Neural progenitor cell (in vitro differentiated cells): ENCODE data around the gene CASR. TPM values are rescaled to one million over a fixed set of nuclear protein-coding genes. Genes with fewer than 3 reads are reported as not detected.
A peak's percentile ranks its signal among the peaks of the same experiment; 100 is the strongest.

ENCODE experiments used
- DNase-seq: peaks from one replicate; pipeline ENCODE4 v3.0.0-alpha.2; 2016; ENCODE audit warnings: low spot score
- H2AFZ ChIP-seq: fragments of 200-600 bp; sonication (generic); replicated peaks from 2 replicates; pipeline ENCODE4 v1.6.1; 2016; ENCODE audit warnings: antibody characterized with exemption
- H3F3A ChIP-seq: fragments of 200-600 bp; sonication (generic); 2 replicates; pipeline ENCODE4 v1.6.1; 2016; ENCODE audit warnings: antibody characterized with exemption, low read depth
- H3K27ac ChIP-seq: fragments of 200-600 bp; sonication (generic); 2 replicates; pipeline ENCODE4 v1.5.1; 2016; ENCODE audit warnings: mild to moderate bottlenecking
- H3K27me3 ChIP-seq: fragments of 200-600 bp; sonication (generic); 2 replicates; pipeline ENCODE4 v1.6.1; 2016; ENCODE audit warnings: mild to moderate bottlenecking, moderate library complexity
- H3K36me3 ChIP-seq: fragments of 200-600 bp; sonication (generic); 2 replicates; pipeline ENCODE4 v1.5.1; 2016
- H3K4me1 ChIP-seq: fragments of 200-600 bp; sonication (generic); 2 replicates; pipeline ENCODE4 v1.6.1; 2016; ENCODE audit warnings: mixed run types
- H3K4me2 ChIP-seq: fragments of 200-600 bp; sonication (generic); 2 replicates; pipeline ENCODE4 v1.6.1; 2016
- H3K4me3 ChIP-seq: fragments of 200-600 bp; sonication (generic); 2 replicates; pipeline ENCODE4 v1.5.1; 2016
- H3K79me2 ChIP-seq: fragments of 200-600 bp; sonication (generic); 2 replicates; pipeline ENCODE4 v1.6.1; 2016; ENCODE audit warnings: low read depth
- H3K9ac ChIP-seq: fragments of 200-600 bp; sonication (generic); 2 replicates; pipeline ENCODE4 v1.6.1; 2016
- H3K9me3 ChIP-seq: fragments of 200-600 bp; sonication (generic); 2 replicates; pipeline ENCODE4 v1.5.1; 2016; ENCODE audit warnings: low read depth
- H4K20me1 ChIP-seq: fragments of 200-600 bp; sonication (generic); 2 replicates; pipeline ENCODE4 v1.6.1; 2016; ENCODE audit warnings: low read depth
- H3K27ac Mint-ChIP-seq: 3 replicates; pipeline ENCODE4 v1.8.0; 2021; ENCODE audit warnings: mixed read lengths
- H3K27me3 Mint-ChIP-seq: 2 replicates; pipeline ENCODE4 v1.8.0; 2022; ENCODE audit warnings: low read depth, mild to moderate bottlenecking, inconsistent platforms, moderate library complexity, mixed read lengths; ENCODE audit not compliant: insufficient read depth
- H3K36me3 Mint-ChIP-seq: 3 replicates; pipeline ENCODE4 v1.8.0; 2021; ENCODE audit warnings: mixed read lengths
- H3K4me1 Mint-ChIP-seq: 3 replicates; pipeline ENCODE4 v1.8.0; 2021; ENCODE audit warnings: mixed read lengths
- H3K4me3 Mint-ChIP-seq: 3 replicates; pipeline ENCODE4 v1.8.0; 2021; ENCODE audit warnings: mild to moderate bottlenecking, moderate library complexity, mixed read lengths
- H3K9me3 Mint-ChIP-seq: 3 replicates; pipeline ENCODE4 v1.8.0; 2020; ENCODE audit warnings: mixed read lengths
- EZH2 ChIP-seq: fragments of 200-600 bp; sonication (generic); IDR thresholded peaks from 2 replicates; pipeline ENCODE4 v1.6.1; 2017; ENCODE audit warnings: antibody characterized with exemption, mild to moderate bottlenecking, moderate library complexity
- EZH2phosphoT487 ChIP-seq: fragments of 200-600 bp; sonication (generic); IDR thresholded peaks from 2 replicates; pipeline ENCODE4 v1.6.1; 2017; ENCODE audit warnings: antibody characterized with exemption
- total RNA-seq: library from RNA; depleted of rRNA; stranded (reverse); fragments of >200 nt; gene quantifications from 2 replicates; pipeline ENCODE4 v1.2.3, GENCODE V29; 2015; ENCODE audit warnings: low replicate concordance
- TF ChIP-seq, protein P1 (sequence below): fragments of 200-600 bp; sonication (generic); IDR thresholded peaks from 2 replicates; pipeline ENCODE4 v1.5.1; 2017; ENCODE audit warnings: antibody characterized with exemption, mild to moderate bottlenecking

The CASR gene
- total RNA-seq, 1 donor from 2014 or later = not detected

GRCh38 chr3:122305818-122306621 lies 122.6 kb downstream of the CASR start:
- no peaks in the 10 kb centered on the region for H3K36me3 Mint-ChIP-seq
- peak overlapping the region; percentile 28 for H2AFZ ChIP-seq
- H3K9me3 ChIP-seq = no peaks in the 10 kb centered on the region
- H3K9me3 Mint-ChIP-seq = peaks cover 2% of the 10 kb centered on the region
- H3K4me2 ChIP-seq = no peak overlapping the region
- H3K27me3 Mint-ChIP-seq = no peaks in the 10 kb centered on the region
- no peaks in the 10 kb centered on the region for H3K4me1 ChIP-seq
- H3K79me2 ChIP-seq = no peaks in the 10 kb centered on the region
- H3F3A ChIP-seq = no peaks in the 10 kb centered on the region
- TF ChIP-seq EZH2phosphoT487 = no peak
- TF ChIP-seq, protein P1, sequence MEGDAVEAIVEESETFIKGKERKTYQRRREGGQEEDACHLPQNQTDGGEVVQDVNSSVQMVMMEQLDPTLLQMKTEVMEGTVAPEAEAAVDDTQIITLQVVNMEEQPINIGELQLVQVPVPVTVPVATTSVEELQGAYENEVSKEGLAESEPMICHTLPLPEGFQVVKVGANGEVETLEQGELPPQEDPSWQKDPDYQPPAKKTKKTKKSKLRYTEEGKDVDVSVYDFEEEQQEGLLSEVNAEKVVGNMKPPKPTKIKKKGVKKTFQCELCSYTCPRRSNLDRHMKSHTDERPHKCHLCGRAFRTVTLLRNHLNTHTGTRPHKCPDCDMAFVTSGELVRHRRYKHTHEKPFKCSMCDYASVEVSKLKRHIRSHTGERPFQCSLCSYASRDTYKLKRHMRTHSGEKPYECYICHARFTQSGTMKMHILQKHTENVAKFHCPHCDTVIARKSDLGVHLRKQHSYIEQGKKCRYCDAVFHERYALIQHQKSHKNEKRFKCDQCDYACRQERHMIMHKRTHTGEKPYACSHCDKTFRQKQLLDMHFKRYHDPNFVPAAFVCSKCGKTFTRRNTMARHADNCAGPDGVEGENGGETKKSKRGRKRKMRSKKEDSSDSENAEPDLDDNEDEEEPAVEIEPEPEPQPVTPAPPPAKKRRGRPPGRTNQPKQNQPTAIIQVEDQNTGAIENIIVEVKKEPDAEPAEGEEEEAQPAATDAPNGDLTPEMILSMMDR = peak; percentile 17
- no peak for TF ChIP-seq EZH2
- H4K20me1 ChIP-seq = no peaks in the 10 kb centered on the region
- no peaks in the 10 kb centered on the region for H3K36me3 ChIP-seq
- no peaks in the 10 kb centered on the region for H3K4me1 Mint-ChIP-seq
- H3K4me3 Mint-ChIP-seq = no peak overlapping the region
- no peak overlapping the region for H3K27ac ChIP-seq
- H3K27ac Mint-ChIP-seq = no peak overlapping the region
- no peak overlapping the region for H3K4me3 ChIP-seq
- H3K27me3 ChIP-seq = no peaks in the 10 kb centered on the region
- H3K9ac ChIP-seq = no peak overlapping the region
- DNase-seq = peak; percentile 40

DNA sequence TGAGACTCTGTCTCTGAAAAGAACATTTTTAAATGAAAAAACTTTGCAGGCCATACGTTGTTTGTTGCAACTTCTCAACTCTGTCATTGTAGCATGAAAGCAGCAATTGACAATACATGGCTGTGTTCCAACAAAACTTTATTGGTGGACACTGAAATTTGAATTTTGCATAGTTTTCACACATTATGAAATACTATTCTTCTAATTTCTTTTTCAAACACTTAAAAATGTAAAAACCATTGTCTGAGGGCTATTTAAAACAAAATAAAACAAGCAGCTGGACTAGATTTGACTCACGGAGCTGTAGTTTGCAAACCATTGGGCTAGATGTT lies 123.1 kb downstream of the CASR start:
- no peaks in the 10 kb centered on the region for H3K27me3 ChIP-seq
- H3K27me3 Mint-ChIP-seq = no peaks in the 10 kb centered on the region
- no peaks in the 10 kb centered on the region for H3K36me3 Mint-ChIP-seq

GRCh38 chr3:122307094-122307687 lies 123.7 kb downstream of the CASR start:
- Histone ChIP-seq H2AFZ (no peak overlapping the region), H3K4me2 (no peak overlapping the region), H3K79me2 (no peaks in the 10 kb centered on the region), H3K4me1 (no peaks in the 10 kb centered on the region), H3K36me3 (no peaks in the 10 kb centered on the region), H3K4me3 (no peak overlapping the region), H3K27me3 (no peaks in the 10 kb centered on the region), H3F3A (no peaks in the 10 kb centered on the region), H4K20me1 (no peaks in the 10 kb centered on the region), H3K27ac (no peak overlapping the region), H3K9ac (no peak overlapping the region), H3K9me3 (no peaks in the 10 kb centered on the region)
- no peaks in the 10 kb centered on the region for H3K4me1 Mint-ChIP-seq
- TF ChIP-seq EZH2 (no peak), EZH2phosphoT487 (no peak)
- TF ChIP-seq, protein P1 = no peak
- no peak for DNase-seq
- H3K9me3 Mint-ChIP-seq = no peaks in the 10 kb centered on the region
- no peaks in the 10 kb centered on the region for H3K27me3 Mint-ChIP-seq
- no peaks in the 10 kb centered on the region for H3K36me3 Mint-ChIP-seq
- no peak overlapping the region for H3K27ac Mint-ChIP-seq
- H3K4me3 Mint-ChIP-seq = no peak overlapping the region

More for the DNA sequence above, 123.1 kb downstream of the CASR start:
- Histone ChIP-seq H3K79me2 (no peaks in the 10 kb centered on the region), H3K9me3 (no peaks in the 10 kb centered on the region), H3K4me3 (no peak overlapping the region), H2AFZ (no peak overlapping the region), H3K4me2 (no peak overlapping the region), H3F3A (no peaks in the 10 kb centered on the region), H4K20me1 (no peaks in the 10 kb centered on the region), H3K36me3 (no peaks in the 10 kb centered on the region), H3K4me1 (no peaks in the 10 kb centered on the region), H3K27ac (no peak overlapping the region), H3K9ac (no peak overlapping the region)
- TF ChIP-seq, protein P1 = no peak
- TF ChIP-seq EZH2phosphoT487 (no peak), EZH2 (no peak)
- Mint-ChIP-seq H3K27ac (no peak overlapping the region), H3K4me3 (no peak overlapping the region), H3K9me3 (no peaks in the 10 kb centered on the region), H3K4me1 (no peaks in the 10 kb centered on the region)
- no peak for DNase-seq
